ENCODE data around the gene TSPAN14.

TSPAN14 gene

DNA sequence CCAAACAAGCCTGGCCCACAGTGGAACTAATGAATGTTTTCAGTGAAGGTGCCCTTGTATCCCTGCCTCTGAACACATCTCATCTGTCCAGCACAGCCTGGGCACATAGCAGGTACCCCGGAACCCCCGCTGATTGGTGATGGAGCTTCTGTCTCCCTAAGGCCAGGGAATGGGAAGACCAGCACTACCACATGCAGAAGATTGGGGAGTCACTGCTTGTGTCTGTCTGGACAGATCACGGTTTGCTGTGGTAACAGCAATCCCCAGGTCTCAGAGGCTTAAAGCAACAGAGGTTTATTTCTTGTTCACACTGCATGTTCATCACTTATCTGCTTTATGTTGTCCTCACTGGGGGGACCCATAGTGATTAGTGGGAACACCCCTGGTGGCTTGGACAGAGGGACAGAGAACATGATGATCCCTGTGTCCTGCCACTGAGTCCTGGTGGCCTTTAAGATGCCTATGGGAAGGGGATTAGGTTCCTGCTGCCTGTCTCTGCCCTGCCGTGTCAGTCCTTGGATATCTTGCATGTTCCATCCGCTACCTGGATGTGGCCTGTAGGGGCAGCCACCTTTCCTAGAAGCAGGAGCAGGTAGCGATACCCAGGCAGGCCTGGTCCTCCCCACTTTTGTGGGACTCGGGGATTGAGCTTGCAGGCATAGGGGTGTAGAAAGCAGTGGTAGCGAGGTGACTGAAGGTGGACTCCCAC, 3.6 kb downstream of the TSPAN14 start:
- DNase-seq = no peak

DNA sequence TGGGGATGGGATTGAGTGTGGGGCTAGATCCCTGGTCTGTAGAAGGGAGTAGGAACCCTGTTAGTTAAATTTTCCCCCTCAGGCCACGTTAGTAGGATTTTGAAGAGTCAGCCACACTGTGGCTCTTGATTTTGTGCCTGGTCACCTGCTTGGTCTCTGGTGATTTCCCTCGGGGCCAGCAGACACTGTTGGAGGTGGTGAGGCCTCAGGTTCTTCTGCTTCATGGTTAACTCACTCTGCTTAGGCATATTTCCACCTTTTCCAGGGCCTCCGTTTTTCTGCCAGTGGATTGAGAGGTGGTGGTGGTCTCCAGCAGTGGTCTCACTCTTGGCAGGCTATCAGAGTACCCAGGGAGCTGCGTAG, 4.1 kb downstream of the TSPAN14 start:
- no peak for DNase-seq

DNA sequence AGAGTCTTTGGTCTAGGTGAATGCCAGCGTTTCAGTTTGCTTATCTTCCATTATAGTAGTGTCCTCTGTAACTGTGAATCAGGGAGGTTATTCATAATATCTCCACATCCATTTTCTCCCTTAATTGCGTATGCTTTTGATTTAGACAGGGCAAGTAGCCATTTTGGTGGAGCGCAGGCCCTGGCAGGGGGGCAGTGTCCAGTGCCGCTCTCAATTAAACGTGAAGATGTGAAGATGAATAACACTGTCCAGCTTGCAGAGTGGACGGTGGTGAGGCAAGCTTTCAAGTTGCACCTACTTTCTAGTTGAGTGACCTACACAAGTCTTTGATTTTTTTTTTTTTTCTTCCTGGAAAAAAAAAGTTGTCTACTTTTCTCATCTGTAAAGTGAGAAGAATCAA, 4.5 kb downstream of the TSPAN14 start:
- DNase-seq = no peak

DNA sequence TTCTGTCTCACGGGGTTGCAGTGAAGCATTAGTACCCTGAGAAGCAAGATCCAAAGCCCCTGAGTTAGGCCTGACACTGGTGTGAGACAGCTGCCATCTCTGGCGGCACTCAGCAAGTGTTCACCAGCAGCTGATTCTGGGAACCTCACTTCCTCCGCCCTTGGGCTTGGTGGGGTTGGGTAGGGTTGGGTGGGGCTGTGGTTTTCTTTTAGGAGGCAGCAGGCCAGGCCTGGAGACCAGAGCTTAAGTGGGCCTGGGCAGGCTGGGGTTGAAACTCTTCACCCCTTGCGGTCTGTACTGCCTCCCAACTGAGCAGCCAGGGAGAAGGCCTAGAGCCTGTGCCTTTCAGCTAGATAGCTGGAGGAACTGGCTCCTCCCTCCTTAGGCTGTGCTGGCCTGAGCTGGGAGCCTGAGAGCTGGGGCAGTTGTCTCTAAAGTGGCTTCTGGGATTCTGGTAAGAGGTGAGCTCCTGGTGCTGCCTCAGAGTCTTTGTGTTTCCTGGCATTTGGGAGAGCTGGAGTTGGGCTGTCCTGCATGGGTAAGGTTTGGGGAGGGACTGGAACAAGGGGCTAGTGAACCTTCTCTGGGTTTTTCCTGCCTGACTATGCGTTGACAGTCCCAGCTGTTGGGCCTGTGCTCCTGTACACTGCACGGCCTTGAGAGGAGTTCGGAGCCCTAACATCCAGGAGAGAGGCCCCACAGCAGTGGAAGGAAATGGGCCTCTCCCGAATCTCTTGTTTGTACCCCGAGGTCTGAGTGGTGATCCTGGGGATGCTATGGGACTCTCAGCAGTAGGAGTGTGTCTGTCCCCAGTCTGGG, 5.1 kb downstream of the TSPAN14 start:
- peak; percentile 85 for DNase-seq

DNA sequence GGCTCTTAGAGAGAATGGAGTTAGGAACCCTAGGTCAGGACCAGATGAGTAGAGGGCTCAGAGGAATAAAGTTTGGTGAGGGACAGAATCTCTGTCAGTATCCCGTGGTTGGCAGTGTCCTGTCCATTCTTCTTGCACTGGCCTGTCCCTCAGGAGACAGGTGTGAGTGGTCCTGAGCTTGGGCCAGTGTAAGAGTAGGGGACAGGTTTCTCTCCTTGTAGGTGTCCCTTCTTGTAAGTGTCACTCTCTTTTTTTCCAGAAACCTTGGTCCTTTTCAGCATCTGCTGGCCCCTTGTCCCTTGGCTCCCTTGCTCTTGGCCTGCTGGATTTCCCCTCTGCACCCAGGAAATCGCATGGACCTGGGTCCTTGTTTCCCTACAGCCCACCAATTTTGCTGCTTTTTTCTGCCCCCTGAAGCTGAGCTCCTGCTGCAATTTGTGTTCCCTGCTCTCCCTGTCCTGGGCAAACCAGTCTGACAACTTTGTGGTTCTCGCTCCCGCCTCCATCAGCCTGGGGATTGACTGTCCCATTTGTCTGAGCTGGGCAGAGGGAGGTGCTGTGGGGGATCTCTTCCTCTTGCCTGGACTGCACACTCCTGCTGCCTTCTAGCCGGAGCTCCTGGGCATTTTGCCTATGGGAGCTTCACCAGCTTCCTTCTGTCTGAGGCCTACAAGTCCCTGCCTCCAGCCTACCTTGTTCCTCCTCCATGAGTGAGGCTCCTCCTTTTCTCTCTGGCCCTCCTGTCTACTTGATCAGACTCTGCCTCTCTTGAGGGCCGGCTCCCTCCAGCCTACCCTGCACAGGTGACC, 6.5 kb downstream of the TSPAN14 start:
- no peak for DNase-seq

DNA sequence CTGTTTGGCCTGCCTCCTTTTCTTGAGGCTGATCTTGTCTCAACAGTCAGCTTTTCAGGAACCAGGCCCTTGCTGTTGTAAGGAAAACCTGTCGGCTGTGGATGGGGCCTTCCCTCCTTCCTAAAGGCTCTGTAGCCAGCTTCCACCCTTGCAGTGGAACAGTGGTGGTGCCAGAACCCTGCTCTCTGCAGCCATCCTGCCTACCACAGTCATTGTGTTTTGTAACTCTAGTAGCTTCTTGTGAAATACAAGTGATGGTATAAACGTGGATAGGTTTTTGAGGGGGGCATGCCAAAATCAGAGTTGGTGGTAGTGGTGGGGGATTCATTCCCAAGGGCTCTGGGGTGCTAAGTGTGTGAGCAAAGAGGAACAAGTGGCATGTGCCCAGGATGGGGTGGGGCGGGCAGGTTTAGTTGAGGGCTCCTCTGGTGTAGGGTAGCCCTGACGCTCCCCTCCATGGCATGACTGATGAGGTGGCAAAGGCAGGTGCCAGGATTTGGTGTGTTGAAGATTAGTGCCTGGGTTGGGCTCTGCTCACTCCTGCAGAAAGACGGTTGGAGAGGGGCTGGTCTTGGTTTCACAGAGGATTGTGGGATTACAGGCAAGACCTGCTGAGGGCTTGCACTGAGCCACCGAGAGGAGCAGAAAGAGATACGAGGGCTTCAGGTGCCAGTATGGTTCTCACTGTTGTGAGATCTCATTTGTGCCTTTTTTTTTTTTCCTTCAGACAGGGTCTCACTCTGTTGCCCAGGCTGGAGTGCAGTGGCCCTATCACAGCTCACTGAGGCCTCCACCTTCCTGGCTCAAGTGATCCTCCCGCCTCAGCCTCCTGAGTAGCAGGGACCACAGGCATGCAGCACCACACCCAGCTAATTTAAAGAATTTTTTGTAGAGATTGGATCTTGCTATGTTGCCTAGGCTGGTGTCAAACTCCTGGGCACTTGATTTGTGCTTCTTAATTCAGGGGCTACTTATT, 7.4 kb downstream of the TSPAN14 start:
- peak; percentile 41 for DNase-seq

DNA sequence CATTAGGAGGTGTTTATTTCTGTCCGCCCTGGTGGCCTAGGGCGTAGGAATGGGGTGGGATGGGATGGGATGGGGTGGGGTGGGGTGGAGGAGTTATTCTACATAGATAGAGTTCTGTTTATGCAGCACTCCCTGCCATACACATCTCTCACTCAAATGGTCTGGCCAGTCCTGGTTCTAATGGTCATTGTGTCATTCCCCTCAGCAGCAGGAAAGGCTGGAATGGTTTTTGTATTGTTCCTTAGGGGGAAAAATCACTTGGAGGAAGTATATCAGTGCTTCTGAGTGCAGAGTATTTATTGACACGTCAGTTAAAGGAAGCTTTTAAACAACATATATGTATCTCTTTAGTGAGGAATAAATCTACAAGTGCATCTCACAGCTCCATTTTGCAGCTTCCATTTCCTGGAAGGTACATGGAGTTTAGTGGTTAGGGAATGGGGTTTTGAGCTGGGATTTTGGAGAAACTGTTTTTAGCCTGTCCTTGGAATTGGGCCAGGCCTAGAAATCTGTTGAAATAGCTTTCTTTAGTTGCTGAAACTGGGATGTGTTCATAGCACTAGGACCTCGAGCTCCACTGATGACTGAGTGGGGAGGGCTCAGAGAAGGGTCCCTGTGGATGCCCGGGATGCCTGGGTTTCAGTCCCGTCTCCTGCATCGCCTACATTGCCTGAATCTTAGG, 8.3 kb downstream of the TSPAN14 start:
- peak; percentile 38 for DNase-seq

DNA sequence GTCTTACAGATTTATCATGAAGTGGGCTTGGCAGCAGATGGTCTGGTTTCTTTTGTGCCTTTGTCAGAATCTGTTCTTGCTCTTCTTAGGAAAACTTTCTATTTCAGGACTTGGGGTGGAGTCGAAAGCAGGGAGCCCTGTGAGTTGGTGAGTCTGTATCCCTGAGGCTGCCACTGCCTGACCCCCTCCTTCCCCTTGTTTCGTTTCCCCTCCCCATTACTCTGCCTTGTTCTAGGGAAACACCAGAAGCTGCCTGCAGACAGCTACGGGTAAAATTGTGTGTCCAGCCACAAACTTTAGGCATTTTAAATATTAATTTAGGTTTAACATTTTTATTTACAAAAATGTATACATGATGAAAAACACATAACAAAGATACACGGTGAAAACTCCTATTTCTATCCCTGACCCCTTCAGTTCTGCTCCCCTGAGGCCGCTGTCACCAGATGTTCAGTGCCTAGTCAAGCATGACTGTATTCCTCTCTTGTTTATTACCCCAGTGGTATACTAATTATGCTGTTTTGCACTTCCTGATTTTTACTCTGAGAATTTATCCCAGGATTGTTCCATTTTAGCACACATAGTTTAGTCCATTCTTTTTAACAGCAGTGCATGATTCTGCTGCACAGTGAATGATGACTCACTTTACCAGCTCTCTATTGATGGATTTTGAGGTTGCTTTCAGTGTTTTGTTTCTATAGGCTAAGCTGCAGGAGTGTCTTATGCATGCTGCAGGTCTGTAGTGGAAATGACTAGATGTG, 9.1 kb downstream of the TSPAN14 start:
- DNase-seq = peak; percentile 72

DNA sequence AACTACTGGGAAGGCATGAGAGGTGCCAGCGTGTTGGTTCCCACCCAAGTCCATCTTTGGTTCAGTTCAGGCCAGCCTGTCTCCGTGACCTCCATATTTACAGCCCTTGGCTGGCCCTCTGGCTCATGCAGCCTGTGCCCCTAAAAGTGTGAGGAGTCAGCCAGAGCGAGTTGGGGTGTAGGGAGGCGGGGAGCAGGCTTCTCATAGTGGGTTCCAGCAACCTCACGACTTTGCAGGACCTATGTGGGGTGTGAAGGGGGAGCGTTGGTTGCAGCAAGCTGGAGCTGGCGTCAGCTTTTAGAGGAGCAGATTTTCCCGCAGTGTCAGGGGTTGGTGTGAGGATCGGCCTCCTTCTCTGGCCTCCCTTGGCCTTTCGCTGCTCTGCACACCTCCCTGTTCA, 9.8 kb downstream of the TSPAN14 start:
- no peak for DNase-seq

DNA sequence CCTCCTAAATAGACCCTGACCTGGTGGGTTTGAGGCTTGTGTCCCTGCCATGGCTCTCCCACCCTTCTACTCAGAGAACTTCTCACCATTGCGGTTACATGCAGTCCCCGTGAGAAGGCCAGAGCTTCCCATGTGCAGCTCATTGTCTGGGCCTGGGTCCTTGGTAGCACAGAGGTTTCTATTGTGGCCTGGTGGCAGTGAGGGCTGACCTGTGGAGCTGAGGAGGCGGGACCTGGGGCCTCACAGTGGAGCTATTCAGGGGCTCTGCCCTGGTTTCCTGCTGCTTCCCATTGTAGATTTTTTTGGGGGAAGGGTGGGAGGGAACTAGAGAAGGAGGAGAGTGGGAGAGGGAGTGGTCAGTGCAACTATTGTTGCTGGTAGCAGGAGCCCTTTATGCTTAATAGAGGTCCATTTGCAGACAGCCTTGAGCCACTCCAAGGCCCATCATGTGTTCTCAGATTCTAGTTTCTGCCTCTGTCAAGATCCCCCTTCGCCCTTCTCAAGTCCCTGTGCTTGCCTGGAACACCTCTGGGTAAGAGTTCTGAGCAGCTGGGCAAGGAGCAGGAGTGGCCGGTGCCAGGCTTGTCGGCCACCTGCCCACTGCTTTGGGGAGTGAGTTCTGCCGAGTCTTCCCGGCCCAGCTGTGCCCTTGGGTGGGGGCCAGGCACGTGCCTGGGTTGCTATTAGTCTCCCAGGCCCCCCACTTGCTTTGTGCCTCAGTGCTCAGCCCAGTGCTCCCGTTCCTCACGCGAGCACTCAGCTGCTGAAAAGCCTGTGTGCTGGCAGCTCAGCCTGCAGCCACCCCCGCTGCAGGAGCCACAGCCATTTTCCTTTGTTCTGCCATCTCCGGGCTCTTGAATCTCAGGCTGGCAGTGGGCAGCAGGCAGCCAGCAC, 10.7 kb downstream of the TSPAN14 start:
- DNase-seq = no peak

DNA sequence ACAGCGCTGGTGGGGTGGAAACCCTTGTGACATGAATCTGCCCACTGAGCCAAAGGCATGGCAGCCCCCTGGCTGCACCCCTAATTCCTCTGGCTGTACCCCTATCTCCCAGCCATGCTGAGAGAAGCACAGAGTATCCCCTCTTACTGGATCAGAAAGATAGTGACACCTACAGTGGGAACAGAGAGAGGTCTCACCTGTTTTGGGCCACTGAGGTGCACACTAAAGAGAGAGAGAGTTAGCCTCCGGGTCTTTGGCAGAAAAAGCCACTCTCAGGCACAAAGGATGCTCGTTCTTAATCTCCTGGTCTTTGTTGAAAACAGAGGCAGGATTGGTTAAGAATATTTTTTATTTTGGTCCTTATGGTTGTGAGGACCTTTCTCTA, 11.3 kb downstream of the TSPAN14 start:
- no peak for DNase-seq

DNA sequence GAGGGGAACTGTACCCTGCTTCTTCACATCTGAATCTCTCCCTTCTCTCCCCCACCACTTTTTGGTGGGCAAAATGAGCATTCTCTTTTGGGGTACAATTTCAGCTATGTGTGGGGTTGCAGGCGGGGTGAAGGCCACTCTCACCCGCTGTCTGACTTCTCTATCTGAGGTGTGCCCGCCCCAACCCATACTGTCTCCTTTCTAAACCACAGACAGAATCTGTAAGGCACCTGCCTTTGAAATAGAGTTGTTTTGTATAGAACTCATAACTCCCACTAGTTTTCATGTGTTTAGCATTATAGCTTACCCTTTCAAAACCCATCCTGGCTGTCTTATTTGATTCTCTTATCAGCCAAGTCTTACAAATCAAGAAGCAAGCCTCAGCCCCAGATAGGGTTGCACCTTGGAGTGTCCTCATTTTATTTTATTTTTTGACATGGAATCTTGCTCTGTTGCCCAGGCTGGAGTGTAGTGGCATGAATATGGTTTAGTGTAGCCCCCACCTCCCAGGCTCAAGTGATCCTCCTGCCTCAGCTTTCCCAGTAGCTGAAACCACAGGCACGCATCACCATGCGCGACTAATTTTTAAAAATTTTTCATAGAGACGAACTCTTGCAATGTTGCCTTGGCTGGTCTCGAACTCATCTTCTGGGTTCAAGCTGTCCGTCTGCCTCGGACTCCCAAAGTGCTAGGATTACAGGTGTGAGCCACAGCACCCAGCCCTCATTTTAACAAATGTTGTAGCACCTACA, 11.9 kb downstream of the TSPAN14 start:
- no peak for DNase-seq

DNA sequence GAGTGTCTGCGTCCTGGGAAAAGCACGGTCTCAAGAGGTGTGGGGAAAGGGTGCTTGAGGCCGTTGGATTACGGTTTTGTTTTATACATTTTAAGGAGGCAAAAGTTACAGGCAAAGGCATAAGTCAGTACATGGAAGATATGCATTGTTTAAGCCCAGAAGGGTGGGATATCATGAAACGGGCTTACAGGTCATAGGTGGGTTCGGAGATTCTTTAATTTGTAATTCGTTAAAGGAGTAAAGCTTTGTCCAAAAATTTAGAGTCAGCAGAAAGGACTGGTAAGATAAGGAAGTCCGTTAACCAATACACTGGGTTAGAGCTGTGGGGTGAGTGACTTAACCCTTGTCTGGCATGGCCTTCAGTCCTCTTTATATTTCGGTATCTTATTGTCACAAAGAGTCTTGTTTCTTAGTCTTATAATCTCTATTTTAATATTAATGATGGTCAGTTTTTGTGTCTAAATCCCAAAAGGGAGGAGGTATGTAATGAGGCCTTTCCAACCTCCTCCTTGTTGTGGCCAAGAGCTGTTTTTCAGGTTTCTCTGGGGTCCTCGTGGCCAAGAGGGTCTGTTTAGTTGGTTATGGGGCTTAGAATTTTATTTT, 12.7 kb downstream of the TSPAN14 start:
- peak; percentile 29 for DNase-seq

DNA sequence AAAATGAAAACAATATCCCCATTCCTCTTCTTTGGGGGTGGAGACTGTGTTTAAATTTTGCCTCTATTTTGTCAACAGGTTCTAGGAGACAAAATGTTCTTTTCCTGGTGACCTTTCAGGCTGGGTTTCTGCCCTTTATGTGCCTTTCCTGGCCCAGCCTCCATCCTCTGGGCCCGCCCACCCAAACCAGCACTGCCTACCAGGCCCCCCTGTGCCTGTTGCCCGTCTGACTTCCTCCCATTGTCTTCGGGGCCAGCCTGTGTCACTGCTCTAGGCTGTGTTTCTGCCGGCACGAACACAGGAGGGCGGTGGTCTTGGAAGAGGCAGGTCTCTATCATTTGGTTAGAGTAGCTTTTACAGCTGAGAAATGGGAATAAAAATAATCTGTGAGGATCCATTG, 13.9 kb downstream of the TSPAN14 start:
- peak; percentile 46 for DNase-seq

DNA sequence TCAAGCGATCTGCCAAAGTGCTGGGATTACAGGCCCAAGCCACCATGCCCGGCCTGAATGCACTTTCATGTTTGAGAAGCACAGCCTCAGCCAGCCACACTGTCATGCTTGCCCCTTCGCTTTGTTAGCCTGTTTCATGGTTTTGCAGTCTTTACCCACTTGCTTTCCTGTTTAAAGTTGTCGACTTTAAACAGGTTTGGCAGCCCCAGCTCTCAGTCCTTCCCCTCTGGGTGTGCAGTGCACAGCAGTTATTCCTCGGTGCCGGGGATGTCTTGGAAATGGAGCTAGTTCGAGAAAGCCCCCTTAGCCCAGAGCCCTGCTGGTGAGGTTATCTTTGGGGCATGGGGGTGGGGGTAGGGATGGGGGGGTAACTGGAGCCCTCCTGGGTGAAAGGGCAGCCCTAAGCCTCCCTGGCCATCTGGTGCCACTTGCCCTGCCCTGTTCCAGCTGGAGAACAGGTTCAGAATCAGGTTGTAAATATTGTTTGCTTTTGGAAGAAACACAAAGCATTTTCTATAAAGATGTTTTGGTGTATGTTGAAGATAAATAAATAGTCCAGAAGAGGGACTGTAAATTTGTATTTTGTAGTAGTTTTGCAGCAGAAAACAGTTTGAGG, 14.8 kb downstream of the TSPAN14 start:
- DNase-seq = no peak

DNA sequence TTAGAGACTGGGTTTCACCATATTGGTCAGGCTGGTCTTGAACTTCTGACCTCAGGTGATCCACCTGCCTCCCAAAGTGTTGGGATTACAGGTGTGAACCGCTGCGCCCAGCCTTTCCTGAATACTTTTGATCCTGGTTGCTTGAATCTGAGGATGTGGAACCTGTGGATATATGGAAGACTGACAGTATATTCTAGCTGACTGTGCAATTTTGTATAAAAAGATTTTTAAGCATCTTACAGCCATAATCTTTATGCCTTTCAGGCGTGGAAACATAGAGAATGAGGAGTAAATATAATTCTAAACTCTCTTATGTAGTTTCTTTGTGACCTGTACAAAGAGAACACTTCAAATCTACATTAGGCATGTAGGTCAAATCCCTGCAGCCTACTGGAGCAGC, 16.2 kb downstream of the TSPAN14 start:
- DNase-seq = no peak

DNA sequence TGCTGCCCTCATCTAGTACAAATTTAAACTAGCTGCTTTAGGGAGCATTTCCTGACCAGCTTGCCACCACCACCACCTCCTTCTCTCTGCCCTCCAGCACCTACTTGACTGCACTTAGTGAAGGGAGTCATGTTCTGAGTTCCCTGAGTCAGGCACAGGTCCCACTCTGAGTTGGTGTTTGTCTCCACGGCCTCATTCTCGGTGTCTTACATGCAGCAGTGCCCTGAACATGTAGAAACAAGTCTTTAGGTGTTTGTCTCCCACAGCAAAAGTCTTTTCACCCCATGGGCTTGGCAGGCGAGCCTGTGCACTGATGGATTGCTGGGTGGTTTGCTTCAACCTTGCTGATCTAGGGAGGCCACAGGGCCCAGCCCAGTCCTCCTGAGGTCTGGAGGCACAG, 16.9 kb downstream of the TSPAN14 start:
- no peak for DNase-seq

DNA sequence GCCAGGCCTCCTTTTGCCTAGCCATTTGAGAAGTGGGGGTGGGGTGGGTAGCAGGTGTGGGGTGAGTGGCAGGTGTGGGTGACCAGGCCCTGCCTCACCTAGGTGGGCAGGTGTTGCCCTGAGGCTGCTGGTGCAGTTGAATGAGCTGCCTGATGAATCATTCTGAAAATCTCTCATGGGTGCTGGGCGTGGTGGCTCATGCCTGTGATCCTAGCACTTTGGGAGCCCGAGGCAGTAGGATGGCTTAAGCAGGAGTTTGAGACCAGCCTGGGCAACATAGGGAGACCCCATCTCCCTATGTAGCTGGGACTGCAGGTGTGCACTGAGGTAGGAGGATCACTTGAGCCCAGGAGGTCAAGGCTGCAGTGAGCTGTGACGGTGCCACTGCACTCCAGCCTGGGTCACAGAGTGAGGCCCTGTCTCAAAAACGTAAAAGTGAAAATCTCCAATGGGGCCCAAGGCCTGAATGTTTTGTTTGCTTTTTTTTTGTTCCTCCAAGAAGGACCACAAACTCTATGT, 17.7 kb downstream of the TSPAN14 start:
- no peak for DNase-seq

Data from suppressor macrophage treated with lipopolysaccharide for 4 hours (primary cell).